Panc1 (cell line): ENCODE measurements around the gene SLX1A.

Experiments used
- CTCF ChIP-seq: fragments of 450-650 bp; IDR thresholded peaks from 2 replicates; pipeline ENCODE4 v1.5.1; 2017; ENCODE audit warnings: mild to moderate bottlenecking
- POLR2AphosphoS5 ChIP-seq: IDR thresholded peaks from 2 replicates; pipeline ENCODE4 v1.6.1; 2012; ENCODE audit warnings: mild to moderate bottlenecking, low read depth, low read length, moderate library complexity
- REST ChIP-seq, 2 experiments: IDR thresholded peaks; 2 replicates each; pipeline ENCODE4 v1.6.1; 2011 to 2012; ENCODE audit warnings: low read depth in 2 of 2, control low read depth in 1 of 2, low read length in 1 of 2, mild to moderate bottlenecking in 1 of 2, moderate library complexity in 1 of 2; ENCODE audit not compliant: insufficient read depth in 1 of 2
- SIN3A ChIP-seq: IDR thresholded peaks from 2 replicates; pipeline ENCODE4 v1.6.1; 2012; ENCODE audit warnings: low read depth, mild to moderate bottlenecking, low read length, moderate library complexity, borderline replicate concordance; ENCODE audit not compliant: insufficient read depth

GRCh38 chr16:30144017-30144416, 49.7 kb upstream of the SLX1A start:
- TF ChIP-seq CTCF (no peak), POLR2AphosphoS5 (no peak), SIN3A (no peak), REST (IDR thresholded peaks at IDR 0.05; ENCODE audit: insufficient read depth in 1 of 2, low read depth in 2 of 2, low read length in 1 of 2) (no peak)
